NCI-H1048 (cell line): Measurements from ENCODE around the gene YIPF6.
"Not testable (repeated sequence)": the region's sequence is repeated elsewhere in the genome, so short reads cannot be mapped to it uniquely, and the experiment has no call there.

ENCODE experiments used
- DNase-seq: peaks from one replicate; lab custom pipeline; 2025; lab: John Stamatoyannopoulos, UW

The YIPF6 gene, protein sequence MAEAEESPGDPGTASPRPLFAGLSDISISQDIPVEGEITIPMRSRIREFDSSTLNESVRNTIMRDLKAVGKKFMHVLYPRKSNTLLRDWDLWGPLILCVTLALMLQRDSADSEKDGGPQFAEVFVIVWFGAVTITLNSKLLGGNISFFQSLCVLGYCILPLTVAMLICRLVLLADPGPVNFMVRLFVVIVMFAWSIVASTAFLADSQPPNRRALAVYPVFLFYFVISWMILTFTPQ

DNA sequence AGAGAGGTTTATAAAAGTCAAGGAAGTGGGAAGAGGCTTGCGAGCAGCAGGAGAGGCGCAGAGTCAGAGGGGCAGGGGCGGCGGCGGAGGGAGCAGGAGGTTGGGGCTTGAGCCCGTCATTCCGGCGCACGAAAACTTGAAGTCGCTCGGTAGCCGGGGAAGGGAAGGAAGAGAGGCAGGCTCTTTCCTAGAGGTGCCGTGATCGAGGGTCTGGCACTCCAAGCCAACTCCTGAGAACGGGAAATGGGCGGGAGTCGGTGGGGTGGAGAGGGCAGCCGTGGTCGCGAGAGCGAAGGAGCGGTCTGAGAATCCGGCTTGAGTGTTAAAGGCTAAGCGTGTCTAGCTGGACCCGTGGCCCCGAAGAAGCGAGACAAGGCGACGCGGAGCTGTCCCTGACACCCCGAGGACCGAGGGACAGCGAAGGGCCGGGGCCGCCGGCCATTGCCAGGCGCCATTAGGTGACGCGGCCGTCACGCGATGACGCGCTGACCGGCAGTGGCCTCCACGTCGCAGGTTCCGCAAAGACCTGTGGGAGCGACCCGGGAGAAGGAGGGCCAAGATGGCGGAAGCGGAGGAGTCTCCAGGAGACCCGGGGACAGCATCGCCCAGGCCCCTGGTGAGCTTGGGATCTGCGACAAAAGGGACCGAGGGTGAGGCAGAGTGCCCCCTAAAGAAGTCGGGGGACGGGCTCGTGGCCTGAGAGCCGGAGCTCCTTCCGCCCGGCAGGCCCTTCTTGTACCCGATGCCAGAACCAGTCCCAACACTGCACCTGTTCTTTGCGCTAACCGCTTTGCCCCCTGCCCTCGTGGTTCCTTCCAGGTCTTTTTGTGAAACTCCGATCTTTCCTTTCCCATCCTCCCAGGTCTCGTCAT, at the start of gene YIPF6:
YIPF6 (plus strand) TSS at position 544 of the 872 bp plus-strand sequence; CDS start at position 560, 16 bp downstream.
- DNase-seq = peak; percentile 13

- DNase-seq = no peak
Observed at GRCh38 chrX:68451720-68452119, 47.1 kb upstream of the YIPF6 start.

DNA sequence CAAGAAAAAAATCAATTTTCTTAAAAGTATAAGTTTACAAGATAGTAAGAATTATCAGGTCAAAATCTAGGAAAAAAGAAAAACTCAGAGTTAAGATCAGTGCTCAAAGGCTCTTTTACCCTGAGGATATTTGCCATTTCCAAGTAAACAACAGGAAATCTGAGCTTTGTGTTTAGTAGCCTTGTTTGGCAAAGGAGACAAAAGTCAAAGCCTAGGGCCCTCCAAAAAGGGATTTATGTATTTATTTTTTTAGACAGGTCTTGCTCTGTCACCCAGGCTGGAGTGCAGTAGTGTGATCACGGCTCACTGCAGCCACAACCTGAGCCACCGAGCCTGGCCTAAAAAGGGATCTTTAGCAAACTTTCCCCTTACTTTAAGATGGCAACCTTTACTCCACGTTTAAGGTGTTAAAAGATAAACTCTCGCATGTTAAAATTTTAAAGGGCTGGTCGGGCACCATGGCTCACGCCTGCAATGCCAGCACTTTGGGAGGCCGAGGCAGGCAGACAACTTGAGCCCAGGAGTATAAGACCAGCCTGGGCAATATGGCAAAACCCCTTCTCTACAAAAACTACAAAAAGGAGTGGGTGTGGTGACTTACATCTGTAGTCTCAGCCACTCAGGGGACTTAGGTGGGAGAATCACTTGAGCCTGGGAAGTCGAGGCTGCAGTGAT, 44.2 kb upstream of the YIPF6 start:
- DNase-seq = no peak

- no peak for DNase-seq
Observed at GRCh38 chrX:68455151-68455510, 43.7 kb upstream of the YIPF6 start.

- no peak for DNase-seq
Observed at GRCh38 chrX:68461093-68461492, 37.8 kb upstream of the YIPF6 start.

DNA sequence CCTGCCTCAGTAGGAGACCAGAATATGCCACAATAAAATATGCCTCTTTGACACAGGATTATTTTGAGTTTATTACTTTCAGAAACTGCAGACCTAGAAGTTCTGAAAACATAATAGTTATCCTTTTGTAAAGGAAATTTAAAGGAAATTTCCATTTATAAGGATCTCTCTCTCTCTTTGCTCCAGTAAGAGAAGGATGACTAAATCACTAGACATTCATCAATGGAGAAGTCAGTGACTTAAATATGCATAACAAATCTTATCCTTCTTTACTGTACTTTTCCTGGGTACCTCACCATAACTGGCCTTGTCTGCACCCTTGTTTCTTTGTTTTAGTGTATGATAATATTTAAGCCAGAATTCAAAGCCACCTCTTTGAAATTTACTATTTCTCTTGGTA, 37.3 kb upstream of the YIPF6 start:
- DNase-seq = no peak

DNA sequence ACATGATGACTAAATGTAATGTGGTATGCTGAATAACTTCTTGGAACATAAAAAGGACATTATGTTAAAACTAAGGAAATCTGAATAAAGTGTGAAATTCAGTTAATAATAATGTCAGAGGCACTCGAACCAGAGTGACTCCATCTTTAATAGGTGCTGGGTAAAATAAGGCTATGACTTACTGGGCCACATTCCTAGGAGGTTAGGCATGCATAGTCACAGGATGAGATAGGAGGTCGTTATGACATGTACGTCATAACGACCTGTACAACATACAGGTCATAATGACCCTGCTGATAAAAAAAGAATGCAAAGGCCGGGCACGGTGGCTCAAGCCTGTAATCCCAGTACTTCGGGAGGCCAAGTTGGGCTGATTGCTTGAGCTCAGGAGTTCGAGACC, 36.7 kb upstream of the YIPF6 start:
- no peak for DNase-seq

DNA sequence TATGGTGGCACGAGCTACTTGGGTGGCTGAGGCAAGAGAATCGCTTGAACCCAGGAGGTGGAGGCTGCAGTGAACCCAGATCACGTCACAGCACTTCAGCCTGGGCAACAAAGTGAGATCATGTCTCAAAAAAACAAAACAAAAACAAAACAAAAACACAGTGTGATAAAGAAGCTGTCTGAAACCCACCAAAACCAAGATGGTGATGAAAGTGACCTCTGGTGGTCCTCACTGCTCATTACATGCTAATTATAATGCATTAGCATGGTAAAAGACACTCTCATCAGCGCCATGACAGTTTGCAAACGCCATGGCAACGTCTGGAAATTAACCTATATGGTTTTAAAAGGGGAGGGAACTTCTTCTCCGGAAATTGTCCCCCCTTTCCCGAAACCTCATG, 36.2 kb upstream of the YIPF6 start:
- DNase-seq = no peak

DNA sequence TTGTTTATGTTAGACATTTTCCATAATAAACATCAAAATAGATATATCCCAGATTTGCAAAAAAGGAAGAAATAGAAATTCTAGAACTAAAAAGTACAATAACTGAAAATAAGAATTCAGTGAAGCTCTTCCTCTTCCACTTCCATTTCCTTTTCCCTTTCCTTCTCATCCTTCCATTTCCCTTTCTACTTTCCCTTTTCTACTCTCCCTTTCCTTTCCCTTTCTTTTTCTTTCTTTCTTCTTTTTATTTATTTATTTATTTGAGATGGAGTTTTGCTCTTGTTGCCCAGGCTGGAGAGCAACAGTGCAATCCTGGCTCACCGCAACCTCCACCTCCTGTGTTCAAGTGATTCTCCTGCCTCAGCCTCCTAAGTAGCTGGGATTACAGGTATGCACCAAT, 35.0 kb upstream of the YIPF6 start:
- DNase-seq = no peak

DNA sequence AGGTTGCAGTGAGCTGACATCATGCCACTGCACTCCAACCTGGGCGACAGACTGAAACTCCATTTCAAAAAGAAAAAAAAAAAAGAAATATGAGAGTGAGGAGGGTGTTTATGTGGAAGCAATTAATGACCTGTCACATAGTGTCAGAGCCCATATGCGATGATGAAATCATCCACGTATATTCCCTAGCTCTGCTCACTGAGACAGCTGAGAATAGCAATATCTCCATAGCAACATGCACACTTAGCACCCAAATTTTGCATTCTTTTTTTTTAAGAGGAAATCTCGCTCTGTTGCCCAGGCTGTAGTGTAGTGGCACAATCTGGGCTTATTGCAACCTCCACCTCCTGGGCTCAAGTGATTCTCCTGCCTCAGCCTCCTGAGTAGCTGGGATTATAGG, 34.1 kb upstream of the YIPF6 start:
- no peak for DNase-seq

- no peak for DNase-seq
Observed at GRCh38 chrX:68480969-68481368, 17.9 kb upstream of the YIPF6 start.

- not testable (repeated sequence) for DNase-seq
Observed at GRCh38 chrX:68486198-68486597, 12.7 kb upstream of the YIPF6 start.

GRCh38 chrX:68487254-68487653, 11.6 kb upstream of the YIPF6 start:
- no peak for DNase-seq

GRCh38 chrX:68487924-68488323, 10.9 kb upstream of the YIPF6 start:
- DNase-seq = no peak

- DNase-seq = no peak
Observed at GRCh38 chrX:68488657-68489056, 10.2 kb upstream of the YIPF6 start.

DNA sequence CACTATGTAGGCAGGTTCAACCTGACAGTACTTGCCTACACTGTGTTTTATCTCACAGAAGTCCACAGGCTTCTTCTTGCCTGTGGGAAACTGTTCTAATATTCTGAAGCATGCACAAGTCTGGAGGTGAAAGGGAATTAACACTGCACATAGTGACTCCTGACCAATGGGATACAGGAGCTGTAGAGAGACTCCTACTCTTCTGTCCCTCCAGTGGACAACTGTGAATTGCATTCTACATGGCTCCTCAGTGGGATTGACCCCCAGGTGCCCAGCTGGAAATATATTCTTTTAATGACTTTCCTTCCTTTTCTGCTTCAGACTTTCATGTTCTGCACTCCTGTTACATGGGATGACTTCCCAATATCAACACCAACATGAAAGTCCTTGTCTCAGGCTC, 8.2 kb upstream of the YIPF6 start:
- DNase-seq = no peak

GRCh38 chrX:68492583-68492982, 6.3 kb upstream of the YIPF6 start:
- no peak for DNase-seq

DNA sequence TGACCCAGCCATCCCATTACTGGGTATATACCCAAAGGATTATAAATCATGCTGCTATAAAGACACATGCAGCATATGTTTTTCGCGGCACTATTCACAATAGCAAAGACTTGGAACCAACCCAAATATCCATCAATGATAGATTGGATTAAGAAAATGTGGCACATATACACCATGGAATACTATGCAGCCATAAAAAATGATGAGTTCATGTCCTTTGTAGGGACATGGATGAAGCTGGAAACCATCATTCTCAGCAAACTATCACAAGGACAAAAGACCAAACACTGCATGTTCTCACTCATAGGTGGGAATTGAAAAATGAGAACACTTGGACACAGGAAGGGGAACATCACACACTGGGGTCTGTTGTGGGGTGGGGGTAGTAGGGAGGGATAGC, 5.1 kb upstream of the YIPF6 start:
- not testable (repeated sequence) for DNase-seq

- DNase-seq = no peak
Observed at GRCh38 chrX:68498044-68498507, 775 bp upstream of the YIPF6 start.

DNA sequence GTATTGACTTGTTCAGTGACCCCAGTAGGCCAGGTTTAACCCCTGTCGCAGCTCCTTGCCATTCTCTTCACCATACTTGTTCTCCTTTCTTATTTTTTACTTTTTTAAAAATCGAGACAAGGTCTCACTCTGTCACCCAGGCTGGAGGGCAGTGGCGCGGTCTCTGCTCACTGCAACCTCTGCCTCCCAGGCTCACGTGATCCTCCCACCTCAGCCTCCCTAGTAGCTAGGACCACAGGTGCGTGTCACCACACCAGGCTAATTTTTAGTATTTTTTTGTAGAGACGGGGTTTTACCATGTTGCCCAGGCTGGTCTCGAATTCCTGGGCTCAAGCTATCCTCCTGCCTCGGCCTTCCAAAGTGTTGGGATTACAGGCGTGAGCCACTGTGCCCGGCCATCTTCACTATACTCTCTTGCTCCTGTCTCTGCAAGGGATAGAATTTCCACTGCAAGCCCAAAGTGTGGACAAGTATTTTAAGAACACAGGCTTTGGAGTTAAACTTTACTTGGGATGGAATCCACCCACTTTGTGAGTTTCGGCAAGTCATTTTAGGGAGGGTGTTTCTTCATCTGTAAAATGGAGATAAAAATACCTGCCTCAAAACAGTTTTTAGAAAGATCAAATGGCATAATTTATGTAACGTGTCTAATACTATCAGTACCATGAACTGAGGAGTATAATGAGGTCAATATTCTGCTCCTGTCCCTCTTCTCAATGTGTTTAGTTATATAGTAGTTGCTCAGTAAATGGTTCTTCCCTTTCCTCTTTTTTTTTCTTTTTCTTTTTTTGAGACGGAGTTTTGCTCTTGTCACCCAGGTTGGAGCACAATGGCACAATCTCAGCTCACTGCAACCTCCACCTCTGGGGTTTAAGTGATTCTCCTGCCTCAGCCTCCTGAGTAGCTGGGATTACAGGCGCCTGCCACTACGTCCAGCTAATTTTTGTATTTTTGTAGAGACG, 973 bp downstream of the YIPF6 start:
- DNase-seq = no peak

DNA sequence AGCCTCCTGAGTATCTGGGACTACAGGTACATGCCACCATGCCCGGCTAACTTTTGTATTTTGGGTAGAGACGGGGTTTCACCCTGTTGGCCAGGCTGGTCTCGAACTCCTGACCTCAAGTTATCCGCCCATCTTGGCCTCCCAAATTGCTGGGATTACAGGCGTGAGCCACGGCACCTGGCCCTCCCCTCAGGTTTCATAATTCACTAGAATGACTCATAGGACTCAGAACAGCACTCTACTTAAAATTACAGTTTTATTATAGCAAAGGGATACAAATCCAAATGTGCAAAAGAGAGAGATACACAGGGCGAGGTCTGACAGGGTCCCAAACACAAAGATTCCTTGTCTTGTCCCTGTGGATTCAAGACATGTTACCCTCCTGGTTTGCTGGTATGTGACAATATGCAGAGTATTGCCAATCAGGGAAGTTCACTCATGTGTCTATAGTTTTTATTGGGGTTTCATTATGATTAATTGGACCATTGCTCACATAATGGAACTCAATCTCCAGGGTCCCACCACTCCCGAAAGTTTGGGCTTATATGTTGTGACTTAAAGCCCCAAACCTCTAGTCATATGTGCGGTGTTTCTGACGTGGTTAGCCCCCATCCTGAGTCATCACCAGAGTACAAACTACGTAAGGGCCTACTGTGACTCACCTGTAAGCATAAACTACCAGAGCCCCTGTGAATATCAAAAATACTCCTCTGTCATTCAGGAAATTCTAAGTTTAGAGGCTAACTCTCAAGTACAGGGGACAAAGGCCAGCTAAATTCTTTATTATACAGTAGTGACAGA, 5.2 kb downstream of the YIPF6 start:
- no peak for DNase-seq
